Muscle of leg (tissue), 11 donors: ENCODE results near the gene MRPL1. TPM values are rescaled to one million over a fixed set of nuclear protein-coding genes. Genes with fewer than 3 reads are reported as not detected.
A peak's percentile ranks its signal among the peaks of the same experiment; 100 is the strongest.
"Not testable (repeated sequence)": the region's sequence is repeated elsewhere in the genome, so short reads cannot be mapped to it uniquely, and the experiment has no call there.

Experiments used
- DNase-seq: peaks from one replicate; pipeline ENCODE4 v3.0.0; 2013
- H3K27ac ChIP-seq: one replicate; pipeline ENCODE4 v1.5.1; 2013; ENCODE audit warnings: mild to moderate bottlenecking, low read length, control low read depth
- H3K27me3 ChIP-seq: one replicate; pipeline ENCODE4 v1.6.1; 2013; ENCODE audit warnings: low read length; ENCODE audit not compliant: control insufficient read depth, insufficient read depth
- H3K36me3 ChIP-seq: one replicate; pipeline ENCODE4 v1.6.1; 2013; ENCODE audit warnings: low read length; ENCODE audit not compliant: control insufficient read depth, insufficient read depth
- H3K4me1 ChIP-seq: one replicate; pipeline ENCODE4 v1.6.1; 2013; ENCODE audit warnings: low read length; ENCODE audit not compliant: control insufficient read depth, insufficient read depth
- H3K4me3 ChIP-seq: one replicate; pipeline ENCODE4 v1.5.1; 2013; ENCODE audit warnings: low read length, control low read depth
- H3K9me3 ChIP-seq: replicated peaks from 2 replicates; pipeline ENCODE4 v1.6.1; 2013; ENCODE audit warnings: low read depth, low read length; ENCODE audit not compliant: control insufficient read depth
- WGBS: methylation state at CpG from one replicate; pipeline ENCODE4 v1.1.5; 2013; ENCODE audit warnings: missing lambda C conversion rate; ENCODE audit not compliant: insufficient coverage; 5-methylcytosine and 5-hydroxymethylcytosine counted together
- polyA plus RNA-seq, 8 donors: library from polyadenylated mRNA; unstranded; fragments of 120-200 nt; gene quantifications; one replicate each; pipeline versions ENCODE4 v1.2.1 to v1.2.3, GENCODE V29; 2013; ENCODE audit warnings: inconsistent platforms in 1 of 8, low replicate concordance in 1 of 8; ENCODE audit not compliant: insufficient read length in 8 of 8, insufficient read depth in 1 of 8
- total RNA-seq: library from RNA; stranded (reverse); fragments of 120-200 nt; gene quantifications from one replicate; pipeline ENCODE4 v1.2.4, GENCODE V29; 2013

MRPL1 gene
- total and polyA plus RNA-seq, 9 donors, result 55.2 to 65.3 (median 61.9) TPM

- H3K27me3 ChIP-seq, result no peaks in the 10 kb centered on the region
- H3K4me1 ChIP-seq, result no peaks in the 10 kb centered on the region
- H3K27ac ChIP-seq, result no peak overlapping the region
- DNase-seq, result peak; percentile 72
- WGBS, result no CpG with 5 or more reads among the region's 6 CpGs
- peaks cover 2% of the 10 kb centered on the region for H3K36me3 ChIP-seq
- H3K9me3 ChIP-seq, result no peaks in the 10 kb centered on the region
- no peak overlapping the region for H3K4me3 ChIP-seq
Measured at GRCh38 chr4:77959566-77960338, 97.1 kb downstream of the MRPL1 start.

- Histone ChIP-seq H3K27me3 (no peaks in the 10 kb centered on the region), H3K9me3 (no peaks in the 10 kb centered on the region), H3K36me3 (no peaks in the 10 kb centered on the region), H3K4me3 (no peak overlapping the region), H3K27ac (no peak overlapping the region), H3K4me1 (no peaks in the 10 kb centered on the region)
- no peak for DNase-seq
- 100% methylated on average over 2 of the region's 5 CpGs for WGBS
Measured at GRCh38 chr4:77960367-77960766, 97.7 kb downstream of the MRPL1 start.

- no CpG with 5 or more reads among the region's 2 CpGs for WGBS
- no peak overlapping the region for H3K27ac ChIP-seq
- H3K36me3 ChIP-seq, result no peaks in the 10 kb centered on the region
Measured at GRCh38 chr4:77963004-77963403, 100.4 kb downstream of the MRPL1 start.

GRCh38 chr4:77973657-77974056 is 111.0 kb downstream of the MRPL1 start:
- not testable (repeated sequence) for H3K36me3 ChIP-seq, H3K4me1 ChIP-seq, H3K4me3 ChIP-seq, H3K27ac ChIP-seq, DNase-seq, H3K27me3 ChIP-seq, H3K9me3 ChIP-seq
- WGBS, result no CpG with 5 or more reads among the region's 1 CpG

More at GRCh38 chr4:77963004-77963403, 100.4 kb downstream of the MRPL1 start:
- no peaks in the 10 kb centered on the region for H3K4me1 ChIP-seq
- H3K4me3 ChIP-seq, result no peak overlapping the region
- H3K27me3 ChIP-seq, result no peaks in the 10 kb centered on the region
- no peak for DNase-seq
- no peaks in the 10 kb centered on the region for H3K9me3 ChIP-seq

GRCh38 chr4:77982900-77983540 is 120.4 kb downstream of the MRPL1 start:
- not testable (repeated sequence) for H3K4me3 ChIP-seq, DNase-seq, H3K4me1 ChIP-seq, H3K9me3 ChIP-seq, H3K36me3 ChIP-seq, H3K27ac ChIP-seq, H3K27me3 ChIP-seq
- WGBS, result no CpG with 5 or more reads among the region's 6 CpGs

GRCh38 chr4:77983612-77984311 is 121.1 kb downstream of the MRPL1 start:
- H3K9me3 ChIP-seq, H3K4me1 ChIP-seq, H3K27ac ChIP-seq, H3K4me3 ChIP-seq, H3K36me3 ChIP-seq, H3K27me3 ChIP-seq, DNase-seq: not testable (repeated sequence)
- 97% methylated on average over 20 of the region's 44 CpGs for WGBS

GRCh38 chr4:77989968-77990367 is 127.3 kb downstream of the MRPL1 start:
- no peak overlapping the region for H3K4me3 ChIP-seq
- H3K27ac ChIP-seq, result no peak overlapping the region
- DNase-seq, result no peak
- H3K9me3 ChIP-seq, result no peaks in the 10 kb centered on the region
- H3K36me3 ChIP-seq, result no peaks in the 10 kb centered on the region
- no peaks in the 10 kb centered on the region for H3K27me3 ChIP-seq
- H3K4me1 ChIP-seq, result no peaks in the 10 kb centered on the region

- Histone ChIP-seq H3K27ac (no peak overlapping the region), H3K27me3 (no peaks in the 10 kb centered on the region), H3K4me1 (no peaks in the 10 kb centered on the region), H3K9me3 (no peaks in the 10 kb centered on the region), H3K4me3 (no peak overlapping the region), H3K36me3 (no peaks in the 10 kb centered on the region)
- no peak for DNase-seq
Measured at GRCh38 chr4:77990456-77990855, 127.8 kb downstream of the MRPL1 start.

GRCh38 chr4:77990904-77991358 is 128.3 kb downstream of the MRPL1 start:
- no peaks in the 10 kb centered on the region for H3K36me3 ChIP-seq
- H3K4me3 ChIP-seq, result no peak overlapping the region
- H3K9me3 ChIP-seq, result no peaks in the 10 kb centered on the region
- no peak overlapping the region for H3K27ac ChIP-seq
- no peaks in the 10 kb centered on the region for H3K4me1 ChIP-seq
- no CpG with 5 or more reads among the region's 2 CpGs for WGBS
- no peaks in the 10 kb centered on the region for H3K27me3 ChIP-seq
- DNase-seq, result peak; percentile 22

- no CpG with 5 or more reads among the region's 1 CpG for WGBS
- H3K9me3 ChIP-seq, result no peaks in the 10 kb centered on the region
- no peak overlapping the region for H3K27ac ChIP-seq
- no peaks in the 10 kb centered on the region for H3K36me3 ChIP-seq
- no peak for DNase-seq
- H3K27me3 ChIP-seq, result no peaks in the 10 kb centered on the region
- no peaks in the 10 kb centered on the region for H3K4me1 ChIP-seq
- no peak overlapping the region for H3K4me3 ChIP-seq
Measured at GRCh38 chr4:77992581-77992980, 130.0 kb downstream of the MRPL1 start.
